GM19043 (cell line): ENCODE results near the gene MSANTD4.
"Not testable (repeated sequence)": the region's sequence is repeated elsewhere in the genome, so short reads cannot be mapped to it uniquely, and the experiment has no call there.

Experiments
- ATAC-seq: cut with Tn5 transposase; IDR thresholded peaks from one replicate; pipeline ENCODE4 v1.9.1; 2021; ENCODE audit warnings: low read depth; ENCODE audit not compliant: unreplicated experiment

MSANTD4 gene

GRCh38 chr11:106021967-106022794 lies at the start of gene MSANTD4:
Gene MSANTD4 (minus strand): TSS chr11:106022240. CDS start chr11:106010917, 11,323 bp downstream.
- peak; percentile 95 for ATAC-seq

- ATAC-seq = no peak
These were observed 48.6 kb upstream of the MSANTD4 start for GRCh38 chr11:106070606-106071005.

- peak; percentile 41 for ATAC-seq
These were observed 41.0 kb upstream of the MSANTD4 start for GRCh38 chr11:106063009-106063408.

- no peak for ATAC-seq
These were observed 40.2 kb upstream of the MSANTD4 start for GRCh38 chr11:106061954-106062949.

- no peak for ATAC-seq
These were observed 39.3 kb upstream of the MSANTD4 start for GRCh38 chr11:106061249-106061784.

- no peak for ATAC-seq
These were observed 37.6 kb upstream of the MSANTD4 start for GRCh38 chr11:106059617-106060016.

GRCh38 chr11:106058377-106058776 lies 36.3 kb upstream of the MSANTD4 start:
- not testable (repeated sequence) for ATAC-seq

- ATAC-seq = no peak
These were observed 29.1 kb upstream of the MSANTD4 start for GRCh38 chr11:106051103-106051502.

- no peak for ATAC-seq
These were observed 27.9 kb upstream of the MSANTD4 start for GRCh38 chr11:106049727-106050476.

- ATAC-seq = no peak
These were observed 25.6 kb upstream of the MSANTD4 start for GRCh38 chr11:106047631-106048030.

- ATAC-seq = no peak
These were observed 21.5 kb upstream of the MSANTD4 start for GRCh38 chr11:106043540-106043939.

GRCh38 chr11:106032861-106033260 lies 10.8 kb upstream of the MSANTD4 start:
- ATAC-seq = no peak

GRCh38 chr11:106031936-106032335 lies 9.9 kb upstream of the MSANTD4 start:
- ATAC-seq = no peak

- ATAC-seq = no peak
These were observed 9.3 kb upstream of the MSANTD4 start for GRCh38 chr11:106031202-106031810.

GRCh38 chr11:106030609-106031008 lies 8.6 kb upstream of the MSANTD4 start:
- no peak for ATAC-seq

GRCh38 chr11:106022795-106023275 lies 795 bp upstream of the MSANTD4 start:
- ATAC-seq = no peak

GRCh38 chr11:106021181-106021966 lies 666 bp downstream of the MSANTD4 start:
- ATAC-seq = peak; percentile 11

- ATAC-seq = no peak
These were observed 4.9 kb downstream of the MSANTD4 start for GRCh38 chr11:106017093-106017492.

- no peak for ATAC-seq
These were observed 7.0 kb downstream of the MSANTD4 start for GRCh38 chr11:106015066-106015465.
